Measurements from ENCODE around the gene ECHS1.
"Not testable (repeated sequence)": the region's sequence is repeated elsewhere in the genome, so short reads cannot be mapped to it uniquely, and the experiment has no call there.

The ECHS1 gene

DNA sequence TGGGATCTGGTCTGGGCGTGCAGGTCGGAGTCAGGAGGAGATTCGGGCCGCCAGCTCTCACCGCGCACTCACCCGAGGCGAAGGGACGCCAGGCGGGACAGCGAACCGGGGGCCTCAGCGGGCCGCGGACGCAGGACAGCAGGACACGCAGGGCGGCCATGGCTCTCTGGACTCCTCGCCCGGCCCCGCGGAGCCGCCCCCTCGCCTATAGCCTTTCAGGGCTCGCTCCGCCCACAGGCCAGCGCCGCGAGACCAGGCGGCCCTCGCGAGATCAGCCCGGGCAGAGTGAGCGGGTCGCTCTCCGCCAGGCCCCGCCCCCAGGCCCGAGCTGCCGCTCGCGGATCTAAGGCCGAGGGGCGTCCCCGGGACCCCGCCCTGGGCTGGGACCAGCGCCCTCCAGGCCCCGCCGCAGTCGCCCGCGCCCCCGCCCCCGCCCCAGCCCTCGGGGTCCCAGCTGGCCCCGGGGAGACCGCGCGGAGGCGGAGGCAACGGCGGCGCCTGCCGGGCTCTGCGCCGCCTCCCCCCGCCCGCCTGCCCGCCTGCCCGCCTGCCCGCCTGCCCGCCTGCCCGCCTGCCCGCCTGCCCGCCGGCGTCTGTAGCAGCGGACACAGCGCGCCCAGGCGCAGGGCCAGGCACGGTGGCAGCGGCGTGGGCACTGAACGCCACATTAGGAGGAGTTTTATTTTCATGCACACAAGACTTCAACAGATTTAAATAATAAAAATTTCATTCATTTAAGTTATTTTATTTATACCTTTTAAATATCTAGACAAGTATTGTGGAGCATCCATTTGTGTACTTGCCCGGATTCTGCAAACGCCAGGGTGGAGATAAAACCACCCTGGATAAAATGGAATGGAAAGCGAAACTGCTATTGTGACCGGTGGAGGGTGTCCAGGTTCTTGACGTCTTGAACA, at the start of gene ECHS1:
Gene ECHS1, minus strand, starts transcription at position 181 of the 917 bp plus-strand sequence. Its CDS starts 21 bp downstream, at position 160.
- peak; percentile 90 for DNase-seq

- no peak for DNase-seq
Measured at GRCh38 chr10:133422223-133422806, 49.2 kb upstream of the ECHS1 start.

DNA sequence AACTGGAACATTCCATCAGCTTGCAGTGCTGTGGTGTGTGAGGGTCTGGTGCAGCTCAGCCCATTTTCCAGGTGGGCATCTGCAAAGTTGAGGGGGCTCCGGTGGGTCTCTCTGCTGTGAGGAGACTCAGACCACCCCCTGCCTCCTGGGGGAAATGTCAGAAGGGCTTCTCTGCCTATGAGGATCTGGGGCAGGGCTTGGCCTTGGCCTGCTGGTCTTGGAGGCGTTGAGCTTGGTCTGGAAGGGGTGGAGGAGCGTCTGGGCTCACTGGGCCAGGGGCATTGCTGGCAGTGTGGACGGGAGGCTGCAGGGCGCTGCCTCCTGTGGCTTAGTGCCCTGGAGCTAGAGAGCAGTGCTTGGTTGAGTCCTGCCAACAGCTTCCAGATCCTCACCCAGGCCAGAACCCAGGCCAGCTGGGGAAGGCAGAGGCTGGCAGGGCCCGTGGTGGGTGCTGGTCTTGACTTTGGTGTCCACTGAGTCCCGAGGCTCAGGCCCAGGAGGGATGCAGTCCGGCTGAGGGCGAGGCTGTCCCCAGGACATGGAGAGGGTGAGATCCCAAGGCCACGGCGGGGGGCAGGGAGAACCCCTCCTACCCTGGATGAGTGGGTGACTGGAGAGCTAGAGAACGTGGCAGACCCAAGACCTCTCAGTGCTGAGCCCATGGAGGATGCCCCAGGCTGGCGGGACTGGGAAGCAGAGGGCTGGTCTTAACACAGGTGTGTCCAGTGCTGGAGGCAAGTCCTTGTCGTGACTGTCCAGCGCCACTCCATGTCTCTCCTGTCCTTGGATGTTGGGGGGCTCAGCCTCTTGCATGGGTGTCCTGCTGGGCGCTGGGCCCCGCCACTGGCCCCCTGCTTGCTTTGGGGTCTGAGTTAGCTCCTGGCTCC, 48.4 kb upstream of the ECHS1 start:
- DNase-seq: no peak

- no peak for DNase-seq
Measured at GRCh38 chr10:133420579-133420978, 47.4 kb upstream of the ECHS1 start.

- DNase-seq: no peak
Measured at GRCh38 chr10:133420028-133420427, 46.9 kb upstream of the ECHS1 start.

GRCh38 chr10:133419211-133419950, 46.2 kb upstream of the ECHS1 start:
- no peak for DNase-seq

DNA sequence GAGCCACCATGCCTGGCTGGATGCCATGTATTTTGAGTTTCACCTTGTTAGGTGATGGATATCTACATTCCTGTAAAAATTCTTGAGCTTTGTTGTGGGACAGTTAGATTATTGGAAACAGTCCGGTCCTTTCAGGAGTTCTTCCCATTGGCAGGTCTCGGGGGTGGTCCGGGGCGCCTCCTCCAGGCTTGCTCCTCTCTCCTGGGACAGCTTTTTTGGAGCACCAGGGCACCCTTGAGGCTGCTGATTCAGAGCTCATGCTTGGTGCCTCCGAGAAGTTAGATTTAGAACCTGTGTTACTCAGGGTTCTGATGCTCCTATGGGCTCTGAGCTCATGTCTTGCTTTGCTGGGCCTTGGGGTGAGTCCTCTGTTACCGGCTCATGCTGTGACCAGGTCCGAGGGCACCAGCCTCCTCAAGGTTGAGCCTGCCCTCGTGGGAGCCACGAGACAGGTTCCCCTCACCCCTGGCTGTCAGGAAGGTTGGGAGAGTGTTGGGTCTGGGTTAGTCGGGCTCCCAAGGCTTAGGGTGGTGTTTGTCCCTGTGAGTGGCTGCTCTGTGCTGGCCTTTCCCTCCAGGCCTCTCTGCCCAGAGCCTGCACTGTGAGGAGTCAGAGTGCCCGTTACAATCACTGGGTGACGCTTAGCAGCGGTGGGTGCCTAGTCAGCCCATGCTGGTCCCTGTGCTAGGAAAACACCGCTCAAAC, 45.3 kb upstream of the ECHS1 start:
- DNase-seq: no peak

DNA sequence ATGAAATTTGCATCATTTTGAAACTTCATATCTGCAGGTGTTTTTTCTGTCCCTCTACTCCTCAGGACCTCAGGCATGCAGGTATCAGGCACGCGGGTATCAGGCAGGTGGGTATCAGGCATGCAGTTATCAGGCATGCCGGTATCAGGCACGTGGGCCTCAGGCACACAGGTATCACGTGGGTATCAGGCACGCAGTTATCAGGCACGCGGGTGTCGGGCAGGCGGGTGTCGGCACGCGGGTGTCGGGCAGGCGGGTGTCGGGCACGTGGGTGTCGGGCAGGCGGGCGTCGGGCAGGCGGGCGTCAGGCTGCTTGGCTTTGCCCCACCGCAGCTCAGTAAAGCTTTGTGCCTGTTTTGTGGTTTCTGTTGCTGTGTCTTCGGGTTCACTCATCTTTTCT, 42.6 kb upstream of the ECHS1 start:
- no peak for DNase-seq

- not testable (repeated sequence) for DNase-seq
Measured at GRCh38 chr10:133414401-133414800, 41.2 kb upstream of the ECHS1 start.

- no peak for DNase-seq
Measured at GRCh38 chr10:133412381-133412711, 39.2 kb upstream of the ECHS1 start.

- no peak for DNase-seq
Measured at GRCh38 chr10:133411523-133412380, 38.6 kb upstream of the ECHS1 start.

DNA sequence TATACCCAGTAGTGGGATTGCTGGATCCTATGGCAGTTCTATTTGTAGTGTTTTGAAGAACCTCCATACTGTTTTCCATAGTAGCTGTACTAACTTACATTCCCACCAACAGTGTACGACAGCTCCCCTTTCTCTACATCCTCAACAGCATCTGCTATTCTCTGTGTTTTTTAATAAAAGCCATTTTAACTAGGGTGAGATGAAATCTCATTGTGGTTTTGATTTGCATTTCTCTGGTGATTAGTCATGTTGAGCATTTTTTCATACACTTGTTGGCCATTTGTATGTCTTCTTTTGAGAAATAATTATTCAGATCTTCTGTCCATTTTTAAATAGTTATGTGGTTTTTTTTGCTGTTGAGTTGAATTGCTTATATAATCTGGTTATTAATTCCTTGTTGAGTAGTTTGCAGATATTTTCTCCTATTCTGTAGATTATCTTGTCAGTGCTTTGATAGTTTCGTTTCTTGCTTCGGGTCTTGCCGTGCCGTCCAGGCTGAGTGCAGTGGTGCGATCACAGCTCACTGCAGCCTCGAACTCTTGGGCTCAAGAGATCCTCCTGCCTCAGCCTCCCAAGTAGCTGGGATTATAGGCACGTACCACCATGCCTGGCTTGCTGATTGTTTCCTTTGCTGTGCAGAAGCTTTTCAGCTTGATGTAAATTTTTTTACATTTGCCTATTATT, 32.8 kb upstream of the ECHS1 start:
- DNase-seq: peak; percentile 54

GRCh38 chr10:133405272-133405671, 32.1 kb upstream of the ECHS1 start:
- peak; percentile 23 for DNase-seq

DNA sequence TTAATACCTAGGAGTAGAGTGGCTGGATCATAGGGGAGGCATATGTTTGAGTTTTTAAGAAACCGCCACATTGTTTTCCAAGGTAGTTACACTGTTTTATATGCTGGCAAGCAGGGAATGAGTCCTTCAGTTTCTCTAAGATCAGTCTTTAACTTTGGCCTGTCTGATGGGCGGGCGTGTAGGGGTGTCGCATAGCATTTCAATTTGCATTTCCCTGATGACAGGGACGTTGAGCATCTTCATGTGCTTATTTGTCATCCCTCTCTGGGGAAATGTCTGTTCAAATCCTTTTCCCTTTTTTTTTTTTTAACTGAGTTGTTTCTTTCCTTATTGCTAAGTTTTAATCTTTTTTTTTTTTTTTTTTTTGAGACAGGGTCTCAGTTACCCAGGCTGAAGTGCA, 30.6 kb upstream of the ECHS1 start:
- DNase-seq: no peak

DNA sequence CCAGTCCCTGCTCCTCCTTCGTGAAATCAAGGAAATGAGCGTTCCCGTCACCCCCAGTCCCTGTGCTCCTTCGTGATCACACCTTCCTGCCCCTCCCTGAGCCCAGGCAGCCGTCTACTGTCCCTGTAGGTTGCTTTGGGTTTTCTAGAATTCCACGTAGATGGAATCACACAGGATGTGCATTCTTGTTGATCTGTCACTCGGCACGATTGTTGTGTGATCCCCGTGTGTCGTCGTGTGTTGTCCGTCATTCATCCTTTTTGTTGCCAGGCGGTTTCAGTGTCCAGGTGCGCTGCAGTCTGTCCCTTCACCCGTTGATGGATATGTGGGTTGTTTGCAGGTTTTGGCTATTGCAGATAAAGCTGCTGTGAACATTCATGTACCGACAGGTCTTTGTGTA, 30.2 kb upstream of the ECHS1 start:
- DNase-seq: no peak

DNA sequence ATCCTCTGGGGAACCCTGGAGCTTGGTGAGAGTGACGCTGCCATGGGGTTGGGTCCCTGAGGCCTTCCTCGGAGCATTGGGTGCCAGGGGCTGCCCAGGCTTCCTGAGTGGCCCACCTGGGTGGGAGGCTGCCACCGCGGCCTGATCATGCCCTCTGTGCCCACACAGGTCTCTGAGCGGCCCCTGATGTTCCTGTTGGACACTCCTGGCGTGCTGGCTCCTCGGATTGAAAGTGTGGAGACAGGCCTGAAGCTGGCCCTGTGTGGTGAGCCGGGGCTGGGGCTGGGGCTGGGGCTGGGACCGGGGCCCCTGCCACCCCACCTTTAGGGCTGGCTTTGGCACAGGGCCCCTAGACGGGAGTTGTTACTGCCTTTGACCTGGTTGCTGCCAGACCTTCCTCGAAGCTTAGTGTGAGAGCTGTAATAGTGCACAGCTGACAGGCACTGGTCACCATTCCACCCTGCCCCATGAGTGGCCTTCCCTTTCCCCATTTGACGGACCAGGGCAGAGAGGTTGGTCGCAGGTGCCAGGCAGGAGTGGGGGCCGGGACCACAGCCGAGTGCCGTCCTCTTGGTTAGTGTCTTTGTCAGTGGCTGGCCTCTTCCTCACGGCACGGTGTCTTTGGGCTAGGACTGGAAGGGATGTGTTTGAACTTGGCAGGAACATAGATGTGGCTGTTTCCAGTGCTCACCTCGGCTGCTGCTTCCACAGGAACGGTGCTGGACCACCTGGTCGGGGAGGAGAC, 29.0 kb upstream of the ECHS1 start:
- no peak for DNase-seq

DNA sequence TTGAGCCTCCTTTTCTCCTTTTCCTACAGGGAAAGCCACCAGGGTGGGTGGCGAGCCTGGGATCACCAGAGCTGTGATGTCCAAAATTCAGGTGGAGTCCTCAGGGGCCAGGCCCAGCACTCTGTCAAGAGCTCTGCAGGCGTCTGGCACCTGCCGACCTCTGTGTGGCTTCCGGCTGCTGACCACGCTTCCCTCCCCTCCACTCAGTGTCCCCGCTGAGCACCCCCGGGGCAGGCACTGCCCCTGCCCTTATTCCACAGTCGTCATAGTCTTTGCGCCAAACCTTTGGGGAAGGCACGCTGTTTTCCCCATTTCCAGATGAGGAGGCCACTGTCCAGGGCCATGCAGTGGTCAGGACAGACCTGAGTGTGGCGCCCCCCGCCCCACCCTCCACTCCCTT, 28.3 kb upstream of the ECHS1 start:
- no peak for DNase-seq

DNA sequence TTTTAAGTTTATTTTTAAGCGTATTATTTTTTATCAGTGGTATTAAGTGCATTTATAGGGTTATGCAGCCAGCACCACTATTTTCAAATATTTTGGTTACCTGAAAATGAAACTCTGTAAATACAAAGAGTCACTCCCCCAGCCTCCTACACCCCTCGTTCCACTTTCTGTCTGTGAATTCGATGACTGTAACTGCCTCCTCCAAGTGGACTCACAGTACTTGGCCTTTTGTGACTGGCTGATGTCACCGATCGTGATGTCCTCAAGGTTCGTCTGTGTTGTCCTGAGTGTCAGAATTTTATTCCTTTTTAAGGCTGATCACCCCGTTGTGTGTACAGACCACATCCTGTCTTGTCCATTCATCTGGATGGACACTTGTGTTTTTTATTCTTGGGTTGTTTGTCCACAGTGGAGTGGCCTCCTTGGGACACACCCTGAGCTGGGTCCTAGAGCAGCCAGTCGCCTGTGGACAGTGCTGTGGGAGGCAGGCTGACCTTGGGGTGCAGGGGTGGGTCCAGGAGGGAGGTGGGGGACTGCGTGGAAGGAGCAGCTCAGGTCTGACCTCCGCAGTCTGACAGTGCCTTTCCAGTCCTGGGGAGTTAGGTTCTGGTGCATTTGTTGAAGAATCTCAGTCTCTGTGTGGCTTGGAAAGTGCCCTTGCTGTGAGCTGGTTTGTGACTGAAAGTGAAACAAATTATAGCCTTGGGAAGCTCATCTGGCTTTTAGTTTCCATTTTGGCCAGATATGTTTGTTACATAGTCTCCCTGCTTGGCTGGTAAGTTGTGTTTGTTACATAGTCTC, 27.7 kb upstream of the ECHS1 start:
- DNase-seq: no peak

DNA sequence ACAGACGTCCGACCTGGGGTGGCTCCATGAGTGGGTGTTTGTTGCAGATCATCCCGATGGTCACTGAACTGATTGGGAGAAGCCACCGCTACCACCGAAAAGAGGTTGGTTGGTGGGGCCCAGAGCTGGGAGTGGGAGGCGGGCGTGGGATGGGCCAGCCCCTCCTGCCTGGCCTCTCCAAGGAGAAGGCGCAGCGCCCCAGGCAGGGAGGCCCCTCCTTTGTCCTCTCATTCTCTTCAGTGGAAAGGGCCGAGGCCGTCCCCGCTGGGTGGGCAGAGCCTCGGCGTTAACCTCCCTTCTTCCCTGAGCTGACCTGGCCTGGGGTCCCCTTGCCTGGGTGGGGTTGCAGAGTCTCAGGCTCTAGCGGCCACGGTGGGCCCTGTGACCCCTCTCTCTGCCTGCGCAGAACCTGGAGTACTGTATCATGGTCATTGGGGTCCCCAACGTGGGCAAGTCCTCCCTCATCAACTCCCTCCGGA, 26.0 kb upstream of the ECHS1 start:
- DNase-seq: no peak

Measured in fibroblast of skin of right quadriceps (primary cell).